H1 (cell line): ENCODE measurements around the gene CCDC28B. TPM values are rescaled to one million over a fixed set of nuclear protein-coding genes. Genes with fewer than 3 reads are reported as not detected.

Experiments used
- CTCF ChIA-PET: fragments of 300-600 bp; sonication (Branson Sonifier 250); formaldehyde crosslinking; loops from one replicate; lab custom pipeline; 2021; ENCODE audit not compliant: partially characterized antibody; lab: Charles Lee
- POLR2A ChIA-PET: fragments of 300-600 bp; sonication (Branson Sonifier 250); formaldehyde crosslinking; loops from one replicate; lab custom pipeline; 2021; ENCODE audit warnings: inconsistent platforms; ENCODE audit not compliant: partially characterized antibody; lab: Charles Lee
- DNase-seq, 2 experiments: peaks; one replicate each; pipeline versions ENCODE4 v3.0.0 to v3.0.0-alpha.2; 2010 to 2022; ENCODE audit warnings: low spot score in 2 of 2, low read depth in 1 of 2, mixed read lengths in 1 of 2
- FAIRE-seq: peaks from 2 replicates; lab custom pipeline; 2011; peaks lifted over from hg19 to GRCh38; lab: Jason Lieb, UNC
- H2AFZ ChIP-seq: 2 replicates; pipeline ENCODE4 v1.8.1; 2012; ENCODE audit warnings: low read length, inconsistent platforms
- H2AK5ac ChIP-seq: 2 replicates; pipeline ENCODE4 v1.6.1; 2013; ENCODE audit warnings: low read depth, low read length
- H2BK120ac ChIP-seq: replicated peaks from 2 replicates; pipeline ENCODE3; 2013; ENCODE audit warnings: low read depth, low read length, inconsistent platforms
- H2BK12ac ChIP-seq: 2 replicates; pipeline ENCODE4 v1.6.1; 2013; ENCODE audit warnings: low read depth, low read length
- H2BK15ac ChIP-seq: 2 replicates; pipeline ENCODE4 v1.6.1; 2013; ENCODE audit warnings: low read length
- H2BK20ac ChIP-seq: 2 replicates; pipeline ENCODE4 v1.6.1; 2013; ENCODE audit warnings: low read length
- H2BK5ac ChIP-seq: 2 replicates; pipeline ENCODE4 v1.6.1; 2013; ENCODE audit warnings: low read depth, low read length
- H3K14ac ChIP-seq: 2 replicates; pipeline ENCODE4 v1.6.1; 2013; ENCODE audit warnings: inconsistent platforms; ENCODE audit not compliant: insufficient read length
- H3K18ac ChIP-seq: 2 replicates; pipeline ENCODE4 v1.6.1; 2013; ENCODE audit warnings: low read length; ENCODE audit errors: extremely low read depth
- H3K23ac ChIP-seq: 2 replicates; pipeline ENCODE4 v1.6.1; 2013; ENCODE audit warnings: inconsistent platforms; ENCODE audit not compliant: insufficient read length
- H3K23me2 ChIP-seq: 2 replicates; pipeline ENCODE4 v1.6.1; 2013; ENCODE audit warnings: low read depth, low read length
- H3K27ac ChIP-seq: 2 replicates; pipeline ENCODE4 v1.6.1; 2011; ENCODE audit warnings: low read depth, low read length, inconsistent platforms
- H3K27me3 ChIP-seq, 4 experiments: replicated peaks in 1 of 4; 1 replicate in 1 of 4; 2 replicates in 3 of 4; pipeline versions ENCODE4 v1.6.1 to v1.8.1; 2011 to 2013; ENCODE audit warnings: low read length in 3 of 4, mild to moderate bottlenecking in 3 of 4, inconsistent platforms in 2 of 4, mixed read lengths in 2 of 4, moderate library complexity in 1 of 4; ENCODE audit not compliant: control insufficient read depth in 3 of 4, insufficient read depth in 3 of 4; ENCODE audit errors: extremely low read depth in 1 of 4
- H3K36me3 ChIP-seq, 4 experiments: 2 replicates each; pipeline versions ENCODE4 v1.6.1 to v1.8.1; 2011 to 2013; ENCODE audit warnings: mild to moderate bottlenecking in 4 of 4, low read length in 3 of 4, moderate library complexity in 2 of 4, control low read depth in 1 of 4, inconsistent platforms in 1 of 4; ENCODE audit not compliant: insufficient read depth in 4 of 4, control insufficient read depth in 2 of 4
- H3K4ac ChIP-seq: replicated peaks from 2 replicates; pipeline ENCODE3; 2013; ENCODE audit warnings: low read length, low read depth, mixed read lengths, inconsistent platforms; ENCODE audit not compliant: insufficient read length
- H3K4me1 ChIP-seq, 4 experiments: replicated peaks in 1 of 4; 1 replicate in 1 of 4; 2 replicates in 3 of 4; pipeline versions ENCODE4 v1.6.1 to v1.8.1; 2011 to 2013; ENCODE audit warnings: low read length in 3 of 4, inconsistent platforms in 2 of 4, mixed read lengths in 1 of 4; ENCODE audit not compliant: insufficient read depth in 4 of 4, control insufficient read depth in 3 of 4
- H3K4me2 ChIP-seq, 2 experiments: 2 replicates each; pipeline versions ENCODE4 v1.6.1 to v1.8.1; 2011 to 2013; ENCODE audit warnings: low read depth in 2 of 2, low read length in 2 of 2, control low read depth in 1 of 2, inconsistent platforms in 1 of 2, mild to moderate bottlenecking in 1 of 2; ENCODE audit not compliant: insufficient read depth in 1 of 2
- H3K4me3 ChIP-seq, 4 experiments: fragments of 200-600, 300-600 bp in 1 of 4; sonication (generic), shearing (Covaris generic), sonication (Bioruptor Twin) in 1 of 4; 2 replicates each; pipeline versions ENCODE4 v1.5.1 to v1.8.1; 2011 to 2016; ENCODE audit warnings: low read length in 4 of 4, low read depth in 3 of 4, control low read depth in 2 of 4, inconsistent platforms in 2 of 4, mild to moderate bottlenecking in 2 of 4, mixed read lengths in 1 of 4, moderate library complexity in 1 of 4; ENCODE audit not compliant: insufficient read depth in 2 of 4; ENCODE audit errors: extremely low read depth in 1 of 4
- H3K56ac ChIP-seq: replicated peaks from 2 replicates; pipeline ENCODE3; 2013; ENCODE audit warnings: low read depth, mild to moderate bottlenecking, mixed read lengths, low read length, inconsistent platforms; ENCODE audit not compliant: insufficient read length
- H3K79me1 ChIP-seq: 2 replicates; pipeline ENCODE4 v1.6.1; 2013; ENCODE audit warnings: low read depth, low read length, control low read depth
- H3K79me2 ChIP-seq, 2 experiments: 2 replicates each; pipeline versions ENCODE4 v1.6.1 to v1.8.1; 2012 to 2013; ENCODE audit warnings: low read length in 2 of 2, mild to moderate bottlenecking in 2 of 2, inconsistent platforms in 1 of 2; ENCODE audit not compliant: insufficient read depth in 2 of 2, control insufficient read depth in 1 of 2
- H3K9ac ChIP-seq, 4 experiments: replicated peaks in 1 of 4; 1 replicate in 1 of 4; 2 replicates in 3 of 4; pipeline versions ENCODE4 v1.6.1 to v1.8.1; 2011 to 2013; ENCODE audit warnings: low read depth in 3 of 4, low read length in 3 of 4, control low read depth in 2 of 4, mild to moderate bottlenecking in 2 of 4, moderate library complexity in 2 of 4, inconsistent platforms in 1 of 4; ENCODE audit errors: extremely low read depth in 1 of 4
- H3K9me3 ChIP-seq, 2 experiments: 2 replicates each; pipeline versions ENCODE4 v1.6.1 to v1.8.1; 2012 to 2013; ENCODE audit warnings: mild to moderate bottlenecking in 2 of 2, moderate library complexity in 2 of 2, control low read depth in 1 of 2, inconsistent platforms in 1 of 2, low read depth in 1 of 2, low read length in 1 of 2, mixed read lengths in 1 of 2; ENCODE audit not compliant: insufficient read depth in 2 of 2
- H4K20me1 ChIP-seq, 2 experiments: replicated peaks in 1 of 2; 2 replicates each; pipeline versions ENCODE3 to v1.8.1; 2011 to 2013; ENCODE audit warnings: inconsistent platforms in 2 of 2, low read length in 2 of 2, mild to moderate bottlenecking in 1 of 2; ENCODE audit not compliant: insufficient read depth in 2 of 2, control insufficient read depth in 1 of 2
- H4K5ac ChIP-seq: 2 replicates; pipeline ENCODE4 v1.6.1; 2013; ENCODE audit warnings: low read length, low read depth, mixed read lengths, inconsistent platforms; ENCODE audit not compliant: insufficient read length
- H4K8ac ChIP-seq: 2 replicates; pipeline ENCODE4 v1.8.0; 2013; ENCODE audit warnings: mild to moderate bottlenecking, moderate library complexity, low read length, inconsistent platforms; ENCODE audit not compliant: insufficient read depth; ENCODE audit errors: extremely low read depth
- H4K91ac ChIP-seq: replicated peaks from 2 replicates; pipeline ENCODE3; 2013; ENCODE audit warnings: low read length, mixed read lengths, inconsistent platforms; ENCODE audit not compliant: insufficient read length
- BRCA1 ChIP-seq: IDR thresholded peaks from 2 replicates; pipeline ENCODE4 v1.6.1; 2012; ENCODE audit warnings: low read depth, low read length, improper control_type of control experiment
- TBP ChIP-seq: IDR thresholded peaks from 2 replicates; pipeline ENCODE4 v1.6.1; 2011; ENCODE audit warnings: low read depth, low read length, improper control_type of control experiment
- WGBS, 2 experiments: shearing (Covaris generic) in 1 of 2; methylation state at CpG; one replicate each; pipeline versions ENCODE4 v1.1.6 to v1.1.7; 2013 to 2015; ENCODE audit warnings: low lambda C conversion rate in 2 of 2, mixed read lengths in 2 of 2, inconsistent platforms in 1 of 2, low coverage in 1 of 2, missing lambda C conversion rate in 1 of 2; ENCODE audit not compliant: insufficient replicate concordance in 2 of 2, insufficient coverage in 1 of 2, insufficient read length in 1 of 2; ENCODE audit errors: extremely low coverage in 1 of 2, missing lambda C conversion rate in 1 of 2; 5-methylcytosine and 5-hydroxymethylcytosine counted together
- polyA plus RNA-seq, 7 experiments: library from polyadenylated mRNA; depleted of rRNA in 3 of 7; stranded (reverse) in 5 of 7; unstranded in 2 of 7; fragments of >200 nt in 5 of 7; fragments of 200-250 nt in 2 of 7; gene quantifications; 1 replicate in 5 of 7; 2 replicates in 1 of 7; 4 replicates in 1 of 7; pipeline versions ENCODE4 v1.2.1 to v1.2.3, GENCODE V29; 2011 to 2013; ENCODE audit warnings: missing spikeins in 2 of 7, mixed read lengths in 2 of 7
- total RNA-seq: library from RNA; stranded (reverse); fragmentation: NEBNext Ultra II Directional; extraction: Animal tissue kit (Norgen Biotek cat#: 25700); gene quantifications from 2 replicates; pipeline ENCODE4 v1.2.1, GENCODE V29; 2021

CCDC28B gene
- total and polyA plus RNA-seq, 2 of the 8 experiments (the other 6 are each of a cell fraction or from before 2014, with no cell fraction given), result 16.7 to 17.1 TPM

GRCh38 chr1:32231843-32232432 lies 31.5 kb downstream of the CCDC28B start:
- Histone ChIP-seq H2AFZ (no peak overlapping the region), H3K14ac (no peak overlapping the region), H3K36me3 (peaks cover 23 to 59% (median 46%) of the 10 kb centered on the region in 4 experiments), H3K27me3 (no peaks in the 10 kb centered on the region), H3K9ac (no peak overlapping the region), H4K5ac (no peak overlapping the region), H3K79me1 (peaks cover 2% of the 10 kb centered on the region; the same call in 1 of the 2 replicates), H3K4me3 (no peak overlapping the region), H2BK20ac (no peak overlapping the region), H3K79me2 (no peaks in the 10 kb centered on the region), H3K23ac (no peak overlapping the region), H3K9me3 (no peaks in the 10 kb centered on the region), H3K4ac (no peak overlapping the region), H2AK5ac (no peak overlapping the region), H4K8ac (no peak overlapping the region), H2BK120ac (no peak overlapping the region), H3K4me2 (no peak overlapping the region), H3K23me2 (no peaks in the 10 kb centered on the region), H3K18ac (no peak overlapping the region), H2BK12ac (no peak overlapping the region), H3K4me1 (no peaks in the 10 kb centered on the region), H4K20me1 (peaks cover 0 to 10% of the 10 kb centered on the region in 2 experiments), H2BK15ac (no peak overlapping the region), H3K56ac (no peak overlapping the region), H3K27ac (no peak overlapping the region), H4K91ac (no peak overlapping the region), H2BK5ac (no peak overlapping the region)
- ChIA-PET POLR2A (interaction anchor here (1.0 to 2.2 kb wide), 10 partner anchors 9 to 101 kb away, joined by 3 to 12 read pairs (median 4); partner anchors contain the start of genes EIF3I and TMEM234), CTCF (interaction anchor here (0.6 to 1.8 kb wide), 5 partner anchors 8 to 149 kb away, joined by 3 to 4 read pairs (median 3); no protein-coding TSS in a partner anchor)
- FAIRE-seq (no peak), DNase-seq (no peak)
- 83% methylated on average over 5 of the region's 5 CpGs; no CpG with 5 or more reads in 1 of the 2 experiments for WGBS, 2 experiments
- TF ChIP-seq BRCA1 (no peak), TBP (no peak)
